ENCODE results near the gene HLA-B.

HLA-B gene

GRCh38 chr6:31321820-31322219, 35.2 kb downstream of the HLA-B start:
- Histone ChIP-seq H3K27me3 (ENCODE audit: insufficient read depth, insufficient read length) (no peaks in the 10 kb centered on the region), H3K9me3 (ENCODE audit: insufficient read depth, low read length) (no peaks in the 10 kb centered on the region), H3K36me3 (ENCODE audit: insufficient read depth, insufficient read length, low read length) (no peaks in the 10 kb centered on the region), H3K9ac (ENCODE audit: insufficient read length, low read depth) (no peak overlapping the region), H3K4me3 (ENCODE audit: insufficient read length, low read depth) (no peak overlapping the region), H3K4me1 (ENCODE audit: insufficient read depth, insufficient read length) (no peaks in the 10 kb centered on the region)
- no peak for DNase-seq (ENCODE audit: low read depth, low spot score)
- TF ChIP-seq YY1 (IDR thresholded peaks at IDR 0.05; ENCODE audit: insufficient read depth, insufficient read length) = no peak
- no peak for TF ChIP-seq ZNF274 (IDR thresholded peaks at IDR 0.05; ENCODE audit: low read depth, low read length)
- no peak for TF ChIP-seq SUZ12 (IDR thresholded peaks at IDR 0.05; ENCODE audit: extremely low read depth, insufficient read depth, insufficient read length)

GRCh38 chr6:31321005-31321707, 35.8 kb downstream of the HLA-B start:
- TF ChIP-seq YY1 (IDR thresholded peaks at IDR 0.05; ENCODE audit: insufficient read depth, insufficient read length) (no peak), ZNF274 (IDR thresholded peaks at IDR 0.05; ENCODE audit: low read depth, low read length) (no peak)
- Histone ChIP-seq H3K27me3 (ENCODE audit: insufficient read depth, insufficient read length) (no peaks in the 10 kb centered on the region), H3K9ac (ENCODE audit: insufficient read length, low read depth) (no peak overlapping the region), H3K4me3 (ENCODE audit: insufficient read length, low read depth) (no peak overlapping the region), H3K36me3 (ENCODE audit: insufficient read depth, insufficient read length, low read length) (no peaks in the 10 kb centered on the region), H3K4me1 (ENCODE audit: insufficient read depth, insufficient read length) (no peaks in the 10 kb centered on the region), H3K9me3 (ENCODE audit: insufficient read depth, low read length) (no peaks in the 10 kb centered on the region)
- DNase-seq (ENCODE audit: low read depth, low spot score) = no peak

- H3K36me3 ChIP-seq (ENCODE audit: insufficient read depth, insufficient read length, low read length) = no peaks in the 10 kb centered on the region
- no peaks in the 10 kb centered on the region for H3K4me1 ChIP-seq (ENCODE audit: insufficient read depth, insufficient read length)
- H3K27me3 ChIP-seq (ENCODE audit: insufficient read depth, insufficient read length) = no peaks in the 10 kb centered on the region
- DNase-seq (ENCODE audit: low read depth, low spot score) = no peak
- TF ChIP-seq ZNF274 (IDR thresholded peaks at IDR 0.05; ENCODE audit: low read depth, low read length) = no peak
- TF ChIP-seq YY1 (IDR thresholded peaks at IDR 0.05; ENCODE audit: insufficient read depth, insufficient read length) = no peak
- no peak for TF ChIP-seq SUZ12 (IDR thresholded peaks at IDR 0.05; ENCODE audit: extremely low read depth, insufficient read depth, insufficient read length)
- no peak overlapping the region for H3K4me3 ChIP-seq (ENCODE audit: insufficient read length, low read depth)
- H3K9me3 ChIP-seq (ENCODE audit: insufficient read depth, low read length) = no peaks in the 10 kb centered on the region
- H3K9ac ChIP-seq (ENCODE audit: insufficient read length, low read depth) = no peak overlapping the region
These were observed 39.9 kb downstream of the HLA-B start for GRCh38 chr6:31317036-31317435.

GRCh38 chr6:31309641-31310040, 47.3 kb downstream of the HLA-B start:
- H3K27me3 ChIP-seq (ENCODE audit: insufficient read depth, insufficient read length) = peaks cover 28% of the 10 kb centered on the region
- no peak overlapping the region for H3K9ac ChIP-seq (ENCODE audit: insufficient read length, low read depth)

GRCh38 chr6:31308845-31309175, 48.2 kb downstream of the HLA-B start:
- no peak for TF ChIP-seq SUZ12 (IDR thresholded peaks at IDR 0.05; ENCODE audit: extremely low read depth, insufficient read depth, insufficient read length)
- no peak for TF ChIP-seq ZNF274 (IDR thresholded peaks at IDR 0.05; ENCODE audit: low read depth, low read length)
- no peak for TF ChIP-seq YY1 (IDR thresholded peaks at IDR 0.05; ENCODE audit: insufficient read depth, insufficient read length)
- no peaks in the 10 kb centered on the region for H3K9me3 ChIP-seq (ENCODE audit: insufficient read depth, low read length)
- H3K27me3 ChIP-seq (ENCODE audit: insufficient read depth, insufficient read length) = peaks cover 28% of the 10 kb centered on the region
- peak overlapping the region; percentile 83 for H3K9ac ChIP-seq (ENCODE audit: insufficient read length, low read depth)
- no peak for DNase-seq (ENCODE audit: low read depth, low spot score)
- H3K36me3 ChIP-seq (ENCODE audit: insufficient read depth, insufficient read length, low read length) = no peaks in the 10 kb centered on the region
- peak overlapping the region; percentile 59 for H3K4me3 ChIP-seq (ENCODE audit: insufficient read length, low read depth)
- H3K4me1 ChIP-seq (ENCODE audit: insufficient read depth, insufficient read length) = no peaks in the 10 kb centered on the region

More at GRCh38 chr6:31309641-31310040, 47.3 kb downstream of the HLA-B start:
- H3K4me1 ChIP-seq (ENCODE audit: insufficient read depth, insufficient read length) = no peaks in the 10 kb centered on the region
- DNase-seq (ENCODE audit: low read depth, low spot score) = no peak
- no peaks in the 10 kb centered on the region for H3K9me3 ChIP-seq (ENCODE audit: insufficient read depth, low read length)
- H3K4me3 ChIP-seq (ENCODE audit: insufficient read length, low read depth) = no peak overlapping the region
- TF ChIP-seq SUZ12 (IDR thresholded peaks at IDR 0.05; ENCODE audit: extremely low read depth, insufficient read depth, insufficient read length) (no peak), YY1 (IDR thresholded peaks at IDR 0.05; ENCODE audit: insufficient read depth, insufficient read length) (no peak)
- no peaks in the 10 kb centered on the region for H3K36me3 ChIP-seq (ENCODE audit: insufficient read depth, insufficient read length, low read length)

GRCh38 chr6:31308050-31308844, 48.7 kb downstream of the HLA-B start:
- TF ChIP-seq ZNF274 (IDR thresholded peaks at IDR 0.05; ENCODE audit: low read depth, low read length) (no peak), SUZ12 (IDR thresholded peaks at IDR 0.05; ENCODE audit: extremely low read depth, insufficient read depth, insufficient read length) (no peak), YY1 (IDR thresholded peaks at IDR 0.05; ENCODE audit: insufficient read depth, insufficient read length) (no peak)
- Histone ChIP-seq H3K9ac (ENCODE audit: insufficient read length, low read depth) (peak overlapping the region; percentile 83), H3K4me3 (ENCODE audit: insufficient read length, low read depth) (peak overlapping the region; percentile 59), H3K9me3 (ENCODE audit: insufficient read depth, low read length) (no peaks in the 10 kb centered on the region), H3K4me1 (ENCODE audit: insufficient read depth, insufficient read length) (no peaks in the 10 kb centered on the region), H3K36me3 (ENCODE audit: insufficient read depth, insufficient read length, low read length) (no peaks in the 10 kb centered on the region), H3K27me3 (ENCODE audit: insufficient read depth, insufficient read length) (peaks cover 28% of the 10 kb centered on the region)
- DNase-seq (ENCODE audit: low read depth, low spot score) = peak; percentile 63

GRCh38 chr6:31307669-31308049, 49.3 kb downstream of the HLA-B start:
- Histone ChIP-seq H3K27me3 (ENCODE audit: insufficient read depth, insufficient read length) (peaks cover 28% of the 10 kb centered on the region), H3K9ac (ENCODE audit: insufficient read length, low read depth) (no peak overlapping the region), H3K36me3 (ENCODE audit: insufficient read depth, insufficient read length, low read length) (no peaks in the 10 kb centered on the region), H3K4me3 (ENCODE audit: insufficient read length, low read depth) (no peak overlapping the region), H3K4me1 (ENCODE audit: insufficient read depth, insufficient read length) (no peaks in the 10 kb centered on the region), H3K9me3 (ENCODE audit: insufficient read depth, low read length) (no peaks in the 10 kb centered on the region)
- DNase-seq (ENCODE audit: low read depth, low spot score) = no peak
- TF ChIP-seq ZNF274 (IDR thresholded peaks at IDR 0.05; ENCODE audit: low read depth, low read length) (no peak), YY1 (IDR thresholded peaks at IDR 0.05; ENCODE audit: insufficient read depth, insufficient read length) (no peak), SUZ12 (IDR thresholded peaks at IDR 0.05; ENCODE audit: extremely low read depth, insufficient read depth, insufficient read length) (no peak)

All from NT2/D1 (cell line).